ENCODE results near the gene SYTL3. TPM values are rescaled to one million over a fixed set of nuclear protein-coding genes. Genes with fewer than 3 reads are reported as not detected.

The SYTL3 gene
- total RNA-seq, 4 donors from 2014 or later, result 2.4 to 6.4 (median 2.9) TPM

DNA sequence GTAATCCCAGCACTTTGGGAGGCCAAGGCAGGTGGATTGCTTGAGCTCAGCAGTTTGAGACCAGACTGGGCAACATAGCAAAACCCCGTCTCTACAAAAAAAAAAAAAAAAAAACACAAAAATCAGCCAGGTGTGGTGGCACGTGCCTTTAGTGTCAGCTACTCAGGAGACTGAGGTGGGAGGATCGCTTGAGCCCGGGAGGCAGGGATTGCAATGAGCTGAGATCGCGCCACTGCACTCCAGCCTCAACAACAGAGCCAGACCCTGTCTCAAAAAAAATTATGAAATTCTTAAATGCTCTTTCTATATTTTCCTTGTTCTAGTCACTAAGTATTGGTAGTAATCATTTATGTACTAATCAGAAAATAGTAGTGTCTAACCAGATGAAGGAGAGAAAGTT lies 30.6 kb downstream of the SYTL3 start:
- Histone ChIP-seq H3K4me3 (no peak overlapping the region), H3K27ac (no peak overlapping the region), H3K9me3 (no peaks in the 10 kb centered on the region), H3K27me3 (no peaks in the 10 kb centered on the region), H3K4me1 (peaks cover 0 to 9% (median 0%) of the 10 kb centered on the region in 4 donors), H3K36me3 (no peaks in the 10 kb centered on the region)
- DNase-seq, result no peak
- 94 to 100% methylated on average over 2 to 6 of the region's 6 CpGs for WGBS, 2 donors (ENCODE audit: low coverage in 1 of 2)
- intact Hi-C loops (cut with DNase I; ENCODE audit: low total_unique reads) (no loop called here), in situ Hi-C loops (cut with MboI; ENCODE audit: low pct_ligation_motif_present in 1 of 4, low pct_unique_long_range_greater_than_20kb in 1 of 4, low sequenced_read_pairs in 3 of 4) (loop anchor here in 2 of 4 donors (25.0 kb wide), 2 partner anchors 432 to 468 kb away; no protein-coding TSS in a partner anchor)
- TF ChIP-seq EP300 (IDR thresholded peaks at IDR 0.05; ENCODE audit: low read depth) (no peak), POLR2A (IDR thresholded peaks at IDR 0.05) (no peak), POLR2AphosphoS5 (IDR thresholded peaks at IDR 0.05) (no peak), CTCF (IDR thresholded peaks at IDR 0.05) (no peak)

- no peaks in the 10 kb centered on the region for H3K27me3 ChIP-seq
- peaks cover 0 to 21% (median 0%) of the 10 kb centered on the region in 4 donors for H3K4me1 ChIP-seq
- WGBS, 2 donors (ENCODE audit: low coverage in 1 of 2), result 67 to 75% methylated on average over 4 to 5 of the region's 5 CpGs
- no peak overlapping the region for H3K27ac ChIP-seq
- DNase-seq, result no peak
- intact Hi-C loops (cut with DNase I; ENCODE audit: low total_unique reads) (no loop called here), in situ Hi-C loops (cut with MboI; ENCODE audit: low pct_ligation_motif_present in 1 of 4, low pct_unique_long_range_greater_than_20kb in 1 of 4, low sequenced_read_pairs in 3 of 4) (loop anchor here in 2 of 4 donors (25.0 kb wide), 2 partner anchors 428 to 472 kb away; no protein-coding TSS in a partner anchor)
- no peaks in the 10 kb centered on the region for H3K9me3 ChIP-seq
- no peak for TF ChIP-seq POLR2A (IDR thresholded peaks at IDR 0.05)
- TF ChIP-seq EP300 (IDR thresholded peaks at IDR 0.05; ENCODE audit: low read depth), result no peak
- no peak for TF ChIP-seq CTCF (IDR thresholded peaks at IDR 0.05)
- no peak for TF ChIP-seq POLR2AphosphoS5 (IDR thresholded peaks at IDR 0.05)
- H3K36me3 ChIP-seq, result no peaks in the 10 kb centered on the region
- H3K4me3 ChIP-seq, result no peak overlapping the region
These were observed 34.5 kb downstream of the SYTL3 start for GRCh38 chr6:158684311-158684710.

- Histone ChIP-seq H3K27me3 (no peaks in the 10 kb centered on the region), H3K9me3 (no peaks in the 10 kb centered on the region), H3K27ac (peak overlapping the region in 1 of 4 donors; percentile 18), H3K4me1 (peaks cover 0 to 21% (median 0%) of the 10 kb centered on the region in 4 donors), H3K4me3 (no peak overlapping the region), H3K36me3 (no peaks in the 10 kb centered on the region)
- no peak for DNase-seq
- TF ChIP-seq EP300 (IDR thresholded peaks at IDR 0.05; ENCODE audit: low read depth), result no peak
- 39 to 44% methylated on average over 3 to 5 of the region's 5 CpGs for WGBS, 2 donors (ENCODE audit: low coverage in 1 of 2)
- in situ Hi-C loops (cut with MboI; ENCODE audit: low pct_ligation_motif_present in 1 of 4, low pct_unique_long_range_greater_than_20kb in 1 of 4, low sequenced_read_pairs in 3 of 4) (loop anchor here in 2 of 4 donors (25.0 kb wide), 2 partner anchors 427 to 473 kb away; no protein-coding TSS in a partner anchor), intact Hi-C loops (cut with DNase I; ENCODE audit: low total_unique reads) (no loop called here)
These were observed 35.0 kb downstream of the SYTL3 start for GRCh38 chr6:158684745-158685324.

DNA sequence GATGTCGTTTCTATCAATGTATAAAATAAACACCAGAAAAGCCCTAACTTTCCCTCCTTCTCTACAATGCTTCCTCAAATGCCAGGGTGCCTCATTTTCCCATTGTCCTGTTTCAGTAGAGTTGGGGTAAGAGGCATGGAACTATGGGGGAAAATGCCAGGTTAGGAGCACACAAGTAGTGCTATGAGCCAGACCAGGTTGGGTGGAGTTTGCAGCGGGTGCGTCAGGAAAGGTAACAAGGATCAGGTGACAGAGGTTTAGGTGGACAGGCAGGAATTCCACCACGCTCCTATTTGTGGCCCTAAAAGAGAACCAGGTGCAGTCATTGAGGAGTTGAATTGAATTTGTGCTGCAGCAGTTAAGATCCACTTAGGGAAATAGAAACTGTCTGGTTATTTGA lies 36.5 kb downstream of the SYTL3 start:
- no peak for DNase-seq
- H3K4me1 ChIP-seq, result peaks cover 0 to 22% (median under 1%) of the 10 kb centered on the region in 4 donors
- in situ Hi-C loops (cut with MboI; ENCODE audit: low pct_ligation_motif_present in 1 of 4, low pct_unique_long_range_greater_than_20kb in 1 of 4, low sequenced_read_pairs in 3 of 4) (loop anchor here in 2 of 4 donors (25.0 kb wide), 2 partner anchors 426 to 474 kb away; no protein-coding TSS in a partner anchor), intact Hi-C loops (cut with DNase I; ENCODE audit: low total_unique reads) (no loop called here)
- no peaks in the 10 kb centered on the region for H3K27me3 ChIP-seq
- 17 to 52% methylated on average over 1 to 4 of the region's 4 CpGs for WGBS, 2 donors (ENCODE audit: low coverage in 1 of 2)
- H3K27ac ChIP-seq, result peak overlapping the region; percentile 34 to 60 (median 50)
- H3K36me3 ChIP-seq, result no peaks in the 10 kb centered on the region
- TF ChIP-seq EP300 (IDR thresholded peaks at IDR 0.05; ENCODE audit: low read depth), result no peak
- no peak overlapping the region for H3K4me3 ChIP-seq
- H3K9me3 ChIP-seq, result no peaks in the 10 kb centered on the region

- peaks cover 0 to 26% (median 4%) of the 10 kb centered on the region in 4 donors for H3K4me1 ChIP-seq
- no peaks in the 10 kb centered on the region for H3K27me3 ChIP-seq
- H3K4me3 ChIP-seq, result no peak overlapping the region
- intact Hi-C loops (cut with DNase I; ENCODE audit: low total_unique reads), result no loop called here
- in situ Hi-C loops (cut with MboI; ENCODE audit: low pct_ligation_motif_present in 1 of 4, low pct_unique_long_range_greater_than_20kb in 1 of 4, low sequenced_read_pairs in 3 of 4), result loop anchor here in 2 of 4 donors (25.0 kb wide), 2 partner anchors 425 to 475 kb away; no protein-coding TSS in a partner anchor
- DNase-seq, result peak; percentile 13
- H3K9me3 ChIP-seq, result no peaks in the 10 kb centered on the region
- peak; percentile 23 for TF ChIP-seq POLR2A (IDR thresholded peaks at IDR 0.05)
- TF ChIP-seq EP300 (IDR thresholded peaks at IDR 0.05; ENCODE audit: low read depth), result no peak
- TF ChIP-seq POLR2AphosphoS5 (IDR thresholded peaks at IDR 0.05), result peak in 1 of 3 donors; percentile 9
- no peak for TF ChIP-seq CTCF (IDR thresholded peaks at IDR 0.05)
- H3K36me3 ChIP-seq, result no peaks in the 10 kb centered on the region
- H3K27ac ChIP-seq, result peak overlapping the region; percentile 42 to 60 (median 52)
- 77 to 93% methylated on average over 3 to 7 of the region's 7 CpGs for WGBS, 2 donors (ENCODE audit: low coverage in 1 of 2)
These were observed 37.0 kb downstream of the SYTL3 start for GRCh38 chr6:158686791-158687381.
